ENCODE measurements around the gene ZNF519.
"Not testable (repeated sequence)": the region's sequence is repeated elsewhere in the genome, so short reads cannot be mapped to it uniquely, and the experiment has no call there.

Gene ZNF519

GRCh38 chr18:14149121-14149850 lies 17.1 kb upstream of the ZNF519 start:
- DNase-seq (ENCODE audit: low read depth); H3K4me3 ChIP-seq (ENCODE audit: low read depth, low read length): not testable (repeated sequence)

GRCh38 chr18:14147935-14148865 lies 16.0 kb upstream of the ZNF519 start:
- not testable (repeated sequence) for DNase-seq (ENCODE audit: low read depth); H3K4me3 ChIP-seq (ENCODE audit: low read depth, low read length)

GRCh38 chr18:14146771-14147170 lies 14.5 kb upstream of the ZNF519 start:
- not testable (repeated sequence) for H3K4me3 ChIP-seq (ENCODE audit: low read depth, low read length); DNase-seq (ENCODE audit: low read depth)

- not testable (repeated sequence) for DNase-seq (ENCODE audit: low read depth); H3K4me3 ChIP-seq (ENCODE audit: low read depth, low read length)
Measured at GRCh38 chr18:14145581-14146338, 13.5 kb upstream of the ZNF519 start.

GRCh38 chr18:14145021-14145420 lies 12.8 kb upstream of the ZNF519 start:
- not testable (repeated sequence) for DNase-seq (ENCODE audit: low read depth); H3K4me3 ChIP-seq (ENCODE audit: low read depth, low read length)

- no peak overlapping the region for H3K4me3 ChIP-seq (ENCODE audit: low read depth, low read length)
- no peak for DNase-seq (ENCODE audit: low read depth)
Measured at GRCh38 chr18:14144628-14144895, 12.3 kb upstream of the ZNF519 start.

- not testable (repeated sequence) for DNase-seq (ENCODE audit: low read depth); H3K4me3 ChIP-seq (ENCODE audit: low read depth, low read length)
Measured at GRCh38 chr18:14143871-14144627, 11.8 kb upstream of the ZNF519 start.

GRCh38 chr18:14143396-14143795 lies 11.2 kb upstream of the ZNF519 start:
- H3K4me3 ChIP-seq (ENCODE audit: low read depth, low read length); DNase-seq (ENCODE audit: low read depth): not testable (repeated sequence)

GRCh38 chr18:14142177-14142576 lies 9.9 kb upstream of the ZNF519 start:
- not testable (repeated sequence) for H3K4me3 ChIP-seq (ENCODE audit: low read depth, low read length); DNase-seq (ENCODE audit: low read depth)

- not testable (repeated sequence) for DNase-seq (ENCODE audit: low read depth); H3K4me3 ChIP-seq (ENCODE audit: low read depth, low read length)
Measured at GRCh38 chr18:14139583-14139982, 7.3 kb upstream of the ZNF519 start.

- DNase-seq (ENCODE audit: low read depth); H3K4me3 ChIP-seq (ENCODE audit: low read depth, low read length): not testable (repeated sequence)
Measured at GRCh38 chr18:14137971-14138370, 5.7 kb upstream of the ZNF519 start.

GRCh38 chr18:14131696-14132270 lies 452 bp downstream of the ZNF519 start:
- DNase-seq (ENCODE audit: low read depth), result not testable (repeated sequence)
- peak overlapping the region; percentile 66 for H3K4me3 ChIP-seq (ENCODE audit: low read depth, low read length)

GRCh38 chr18:14130804-14131203 lies 1.4 kb downstream of the ZNF519 start:
- not testable (repeated sequence) for H3K4me3 ChIP-seq (ENCODE audit: low read depth, low read length); DNase-seq (ENCODE audit: low read depth)

GRCh38 chr18:14124689-14125088 lies 7.5 kb downstream of the ZNF519 start:
- H3K4me3 ChIP-seq (ENCODE audit: low read depth, low read length), result no peak overlapping the region
- DNase-seq (ENCODE audit: low read depth), result no peak

GRCh38 chr18:14122097-14122496 lies 10.1 kb downstream of the ZNF519 start:
- no peak for DNase-seq (ENCODE audit: low read depth)
- H3K4me3 ChIP-seq (ENCODE audit: low read depth, low read length), result no peak overlapping the region

GRCh38 chr18:14120926-14121325 lies 11.3 kb downstream of the ZNF519 start:
- DNase-seq (ENCODE audit: low read depth), result no peak
- no peak overlapping the region for H3K4me3 ChIP-seq (ENCODE audit: low read depth, low read length)

GRCh38 chr18:14117606-14118005 lies 14.6 kb downstream of the ZNF519 start:
- DNase-seq (ENCODE audit: low read depth), result no peak
- no peak overlapping the region for H3K4me3 ChIP-seq (ENCODE audit: low read depth, low read length)

GRCh38 chr18:14106906-14107305 lies 25.3 kb downstream of the ZNF519 start:
- no peak overlapping the region for H3K4me3 ChIP-seq (ENCODE audit: low read depth, low read length)
- DNase-seq (ENCODE audit: low read depth), result no peak

All from skeletal muscle cell (primary cell).